Measurements from ENCODE around the gene PIWIL1. TPM values are rescaled to one million over a fixed set of nuclear protein-coding genes. Genes with fewer than 3 reads are reported as not detected.

Gene PIWIL1
- total and polyA plus RNA-seq, 2 donors = 0.05 to 0.28 TPM

DNA sequence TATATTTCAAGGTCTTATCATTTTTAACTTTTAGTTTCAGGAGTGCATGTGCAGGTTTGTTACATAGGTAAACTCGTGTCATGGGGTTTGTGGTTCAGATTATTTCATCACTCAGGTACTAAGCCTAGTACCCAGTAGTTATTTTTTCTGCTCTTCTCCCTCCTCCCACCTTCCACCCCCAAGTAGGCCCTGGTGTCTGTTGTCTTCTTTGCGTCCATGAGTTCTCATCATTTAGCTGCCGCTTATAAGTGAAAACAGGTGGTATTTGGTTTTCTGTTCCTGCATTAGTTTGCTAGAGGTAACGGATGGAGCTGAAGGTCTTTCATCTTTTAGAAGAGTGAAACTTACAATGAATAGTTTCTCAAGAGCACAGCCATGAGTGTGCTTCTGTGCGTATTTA lies 24.4 kb downstream of the PIWIL1 start:
- WGBS = 93% methylated on average over 5 of the region's 5 CpGs
- Histone ChIP-seq H3K4me1 (ENCODE audit: control insufficient read depth in 2 of 2, insufficient read depth in 2 of 2, low read length in 2 of 2) (no peaks in the 10 kb centered on the region), H3K9me3 (ENCODE audit: control insufficient read depth in 2 of 2, insufficient read depth in 1 of 2, low read length in 1 of 2) (no peaks in the 10 kb centered on the region), H3K27me3 (ENCODE audit: control insufficient read depth in 2 of 2, insufficient read depth in 1 of 2, low read length in 1 of 2) (no peaks in the 10 kb centered on the region), H3K27ac (ENCODE audit: low read depth in 1 of 2, low read length in 1 of 2) (no peak overlapping the region), H3K4me3 (ENCODE audit: low read length in 2 of 2) (no peak overlapping the region), H3K36me3 (ENCODE audit: control insufficient read depth in 2 of 2, insufficient read depth in 2 of 2, low read length in 1 of 2) (no peaks in the 10 kb centered on the region)
- DNase-seq (ENCODE audit: low read depth in 6 of 9, low spot score in 9 of 9) = no peak

DNA sequence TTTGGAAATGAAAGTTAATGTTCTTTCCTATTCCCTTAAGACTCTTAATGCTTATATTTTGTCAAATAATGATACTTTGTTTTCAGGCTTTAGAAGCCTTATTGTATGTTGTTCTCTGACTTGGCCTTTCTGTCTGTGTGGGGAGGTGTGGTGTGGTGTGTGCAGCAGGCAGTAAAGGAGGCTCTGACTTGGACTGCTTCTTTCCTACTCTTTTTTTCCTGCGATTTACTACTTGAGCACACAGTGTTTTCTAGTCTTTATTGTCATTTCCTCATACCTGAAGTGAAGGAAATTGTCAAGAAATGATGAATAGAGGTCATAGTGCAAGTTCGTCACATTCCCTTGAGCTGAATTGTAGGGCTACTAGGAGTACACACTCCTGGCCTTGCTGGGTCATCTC lies 26.9 kb downstream of the PIWIL1 start:
- H3K9me3 ChIP-seq (ENCODE audit: control insufficient read depth in 2 of 2, insufficient read depth in 1 of 2, low read length in 1 of 2) = no peaks in the 10 kb centered on the region
- no peak for DNase-seq (ENCODE audit: low read depth in 6 of 9, low spot score in 9 of 9)
- H3K27me3 ChIP-seq (ENCODE audit: control insufficient read depth in 2 of 2, insufficient read depth in 1 of 2, low read length in 1 of 2) = no peaks in the 10 kb centered on the region
- no peaks in the 10 kb centered on the region for H3K4me1 ChIP-seq (ENCODE audit: control insufficient read depth in 2 of 2, insufficient read depth in 2 of 2, low read length in 2 of 2)
- 97% methylated on average over 2 of the region's 2 CpGs for WGBS
- H3K4me3 ChIP-seq (ENCODE audit: low read length in 2 of 2) = no peak overlapping the region
- no peaks in the 10 kb centered on the region for H3K36me3 ChIP-seq (ENCODE audit: control insufficient read depth in 2 of 2, insufficient read depth in 2 of 2, low read length in 1 of 2)
- no peak overlapping the region for H3K27ac ChIP-seq (ENCODE audit: low read depth in 1 of 2, low read length in 1 of 2)

GRCh38 chr12:130366159-130366558 lies 28.5 kb downstream of the PIWIL1 start:
- WGBS = 90% methylated on average over 7 of the region's 7 CpGs

DNA sequence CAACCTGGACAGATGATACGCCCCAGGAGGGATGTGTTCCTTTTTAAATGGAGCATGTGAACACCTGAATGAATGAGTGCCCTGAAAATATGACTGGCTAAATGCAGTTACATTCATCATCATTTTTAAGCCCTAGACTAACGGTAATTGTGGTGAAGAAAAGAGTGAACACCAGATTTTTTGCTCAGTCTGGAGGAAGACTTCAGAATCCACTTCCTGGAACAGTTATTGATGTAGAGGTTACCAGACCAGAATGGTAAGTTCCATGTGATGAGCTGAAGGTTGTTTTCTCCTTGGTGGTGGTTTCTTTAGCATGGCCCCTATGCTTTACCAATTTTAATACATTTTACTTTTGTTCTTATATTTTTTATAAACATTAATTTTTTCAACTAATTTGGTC lies 29.3 kb downstream of the PIWIL1 start:
- Histone ChIP-seq H3K9me3 (ENCODE audit: control insufficient read depth in 2 of 2, insufficient read depth in 1 of 2, low read length in 1 of 2) (no peaks in the 10 kb centered on the region), H3K4me1 (ENCODE audit: control insufficient read depth in 2 of 2, insufficient read depth in 2 of 2, low read length in 2 of 2) (no peaks in the 10 kb centered on the region), H3K27me3 (ENCODE audit: control insufficient read depth in 2 of 2, insufficient read depth in 1 of 2, low read length in 1 of 2) (no peaks in the 10 kb centered on the region), H3K27ac (ENCODE audit: low read depth in 1 of 2, low read length in 1 of 2) (no peak overlapping the region), H3K4me3 (ENCODE audit: low read length in 2 of 2) (no peak overlapping the region), H3K36me3 (ENCODE audit: control insufficient read depth in 2 of 2, insufficient read depth in 2 of 2, low read length in 1 of 2) (no peaks in the 10 kb centered on the region)
- DNase-seq (ENCODE audit: low read depth in 6 of 9, low spot score in 9 of 9) = no peak
- WGBS = 84% methylated on average over 2 of the region's 2 CpGs

More at GRCh38 chr12:130366159-130366558, 28.5 kb downstream of the PIWIL1 start:
- Histone ChIP-seq H3K9me3 (ENCODE audit: control insufficient read depth in 2 of 2, insufficient read depth in 1 of 2, low read length in 1 of 2) (no peaks in the 10 kb centered on the region), H3K4me1 (ENCODE audit: control insufficient read depth in 2 of 2, insufficient read depth in 2 of 2, low read length in 2 of 2) (no peaks in the 10 kb centered on the region), H3K4me3 (ENCODE audit: low read length in 2 of 2) (no peak overlapping the region), H3K36me3 (ENCODE audit: control insufficient read depth in 2 of 2, insufficient read depth in 2 of 2, low read length in 1 of 2) (no peaks in the 10 kb centered on the region), H3K27me3 (ENCODE audit: control insufficient read depth in 2 of 2, insufficient read depth in 1 of 2, low read length in 1 of 2) (no peaks in the 10 kb centered on the region), H3K27ac (ENCODE audit: low read depth in 1 of 2, low read length in 1 of 2) (no peak overlapping the region)
- DNase-seq (ENCODE audit: low read depth in 6 of 9, low spot score in 9 of 9) = no peak

DNA sequence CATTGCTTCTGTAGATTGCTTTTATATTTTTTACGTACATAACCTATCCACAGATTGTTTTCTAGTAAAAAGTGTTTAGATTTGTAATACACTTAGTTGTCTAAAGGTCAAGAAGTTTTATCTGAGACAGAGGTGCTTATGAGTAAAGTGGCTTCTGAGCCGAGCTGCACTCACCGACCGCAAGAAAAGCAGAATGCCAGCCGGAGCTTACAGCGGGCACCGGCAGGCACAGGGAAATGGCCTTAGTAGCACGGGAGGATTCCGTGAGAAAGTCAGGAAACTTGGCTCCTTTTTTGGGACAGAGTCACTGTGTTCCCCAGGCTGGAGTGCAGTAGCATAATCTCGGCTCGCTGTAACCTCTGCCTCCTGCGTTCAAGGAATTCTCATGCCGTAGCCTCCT lies 29.8 kb downstream of the PIWIL1 start:
- DNase-seq (ENCODE audit: low read depth in 6 of 9, low spot score in 9 of 9) = no peak
- H3K27me3 ChIP-seq (ENCODE audit: control insufficient read depth in 2 of 2, insufficient read depth in 1 of 2, low read length in 1 of 2) = no peaks in the 10 kb centered on the region
- 95% methylated on average over 13 of the region's 13 CpGs for WGBS

DNA sequence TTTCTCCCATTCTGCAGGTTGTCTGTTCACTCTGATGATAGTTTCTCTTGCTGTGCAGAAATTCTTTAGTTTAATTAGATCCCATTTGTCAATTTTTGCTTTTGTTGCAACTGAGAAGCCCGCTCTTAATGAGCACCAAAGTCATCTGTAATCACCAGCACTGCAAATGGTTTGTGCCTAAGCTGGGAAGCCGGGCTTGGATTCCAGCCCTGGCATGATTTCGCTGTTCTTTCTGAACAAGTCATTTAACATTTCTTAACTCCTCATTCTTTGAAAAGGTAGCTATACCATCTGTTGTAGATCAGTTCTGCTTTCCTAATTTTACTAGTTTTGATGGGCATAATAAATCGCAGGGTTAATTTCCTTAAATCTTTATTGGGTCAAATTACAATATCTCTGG lies 32.1 kb downstream of the PIWIL1 start:
- H3K36me3 ChIP-seq (ENCODE audit: control insufficient read depth in 2 of 2, insufficient read depth in 2 of 2, low read length in 1 of 2) = no peaks in the 10 kb centered on the region
- WGBS = 93% methylated on average over 4 of the region's 4 CpGs
- H3K27me3 ChIP-seq (ENCODE audit: control insufficient read depth in 2 of 2, insufficient read depth in 1 of 2, low read length in 1 of 2) = no peaks in the 10 kb centered on the region

More for the DNA sequence above, 29.8 kb downstream of the PIWIL1 start:
- no peaks in the 10 kb centered on the region for H3K9me3 ChIP-seq (ENCODE audit: control insufficient read depth in 2 of 2, insufficient read depth in 1 of 2, low read length in 1 of 2)
- H3K4me1 ChIP-seq (ENCODE audit: control insufficient read depth in 2 of 2, insufficient read depth in 2 of 2, low read length in 2 of 2) = no peaks in the 10 kb centered on the region
- no peak overlapping the region for H3K4me3 ChIP-seq (ENCODE audit: low read length in 2 of 2)
- no peaks in the 10 kb centered on the region for H3K36me3 ChIP-seq (ENCODE audit: control insufficient read depth in 2 of 2, insufficient read depth in 2 of 2, low read length in 1 of 2)
- no peak overlapping the region for H3K27ac ChIP-seq (ENCODE audit: low read depth in 1 of 2, low read length in 1 of 2)

GRCh38 chr12:130371296-130371695 lies 33.6 kb downstream of the PIWIL1 start:
- Histone ChIP-seq H3K36me3 (ENCODE audit: control insufficient read depth in 2 of 2, insufficient read depth in 2 of 2, low read length in 1 of 2) (no peaks in the 10 kb centered on the region), H3K27me3 (ENCODE audit: control insufficient read depth in 2 of 2, insufficient read depth in 1 of 2, low read length in 1 of 2) (no peaks in the 10 kb centered on the region), H3K4me1 (ENCODE audit: control insufficient read depth in 2 of 2, insufficient read depth in 2 of 2, low read length in 2 of 2) (no peaks in the 10 kb centered on the region), H3K4me3 (ENCODE audit: low read length in 2 of 2) (no peak overlapping the region), H3K27ac (ENCODE audit: low read depth in 1 of 2, low read length in 1 of 2) (no peak overlapping the region), H3K9me3 (ENCODE audit: control insufficient read depth in 2 of 2, insufficient read depth in 1 of 2, low read length in 1 of 2) (no peaks in the 10 kb centered on the region)
- DNase-seq (ENCODE audit: low read depth in 6 of 9, low spot score in 9 of 9) = no peak
- WGBS = 65% methylated on average over 5 of the region's 5 CpGs

More for the DNA sequence above, 32.1 kb downstream of the PIWIL1 start:
- no peak for DNase-seq (ENCODE audit: low read depth in 6 of 9, low spot score in 9 of 9)
- Histone ChIP-seq H3K4me3 (ENCODE audit: low read length in 2 of 2) (no peak overlapping the region), H3K27ac (ENCODE audit: low read depth in 1 of 2, low read length in 1 of 2) (no peak overlapping the region), H3K4me1 (ENCODE audit: control insufficient read depth in 2 of 2, insufficient read depth in 2 of 2, low read length in 2 of 2) (no peaks in the 10 kb centered on the region), H3K9me3 (ENCODE audit: control insufficient read depth in 2 of 2, insufficient read depth in 1 of 2, low read length in 1 of 2) (no peaks in the 10 kb centered on the region)

- H3K27me3 ChIP-seq (ENCODE audit: control insufficient read depth in 2 of 2, insufficient read depth in 1 of 2, low read length in 1 of 2) = no peaks in the 10 kb centered on the region
- WGBS = 85% methylated on average over 4 of the region's 4 CpGs
- no peaks in the 10 kb centered on the region for H3K4me1 ChIP-seq (ENCODE audit: control insufficient read depth in 2 of 2, insufficient read depth in 2 of 2, low read length in 2 of 2)
- no peak overlapping the region for H3K27ac ChIP-seq (ENCODE audit: low read depth in 1 of 2, low read length in 1 of 2)
- no peak overlapping the region for H3K4me3 ChIP-seq (ENCODE audit: low read length in 2 of 2)
- no peak for DNase-seq (ENCODE audit: low read depth in 6 of 9, low spot score in 9 of 9)
- no peaks in the 10 kb centered on the region for H3K9me3 ChIP-seq (ENCODE audit: control insufficient read depth in 2 of 2, insufficient read depth in 1 of 2, low read length in 1 of 2)
- no peaks in the 10 kb centered on the region for H3K36me3 ChIP-seq (ENCODE audit: control insufficient read depth in 2 of 2, insufficient read depth in 2 of 2, low read length in 1 of 2)
Observed at GRCh38 chr12:130372936-130373335, 35.2 kb downstream of the PIWIL1 start.

- Histone ChIP-seq H3K36me3 (ENCODE audit: control insufficient read depth in 2 of 2, insufficient read depth in 2 of 2, low read length in 1 of 2) (no peaks in the 10 kb centered on the region), H3K27ac (ENCODE audit: low read depth in 1 of 2, low read length in 1 of 2) (no peak overlapping the region), H3K9me3 (ENCODE audit: control insufficient read depth in 2 of 2, insufficient read depth in 1 of 2, low read length in 1 of 2) (no peaks in the 10 kb centered on the region), H3K4me1 (ENCODE audit: control insufficient read depth in 2 of 2, insufficient read depth in 2 of 2, low read length in 2 of 2) (no peaks in the 10 kb centered on the region), H3K27me3 (ENCODE audit: control insufficient read depth in 2 of 2, insufficient read depth in 1 of 2, low read length in 1 of 2) (no peaks in the 10 kb centered on the region), H3K4me3 (ENCODE audit: low read length in 2 of 2) (no peak overlapping the region)
- DNase-seq (ENCODE audit: low read depth in 6 of 9, low spot score in 9 of 9) = no peak
- WGBS = 93% methylated on average over 4 of the region's 4 CpGs
Observed at GRCh38 chr12:130374083-130374482, 36.4 kb downstream of the PIWIL1 start.

Data from thymus (tissue), 11 donors.